ENCODE data around the gene KMT2B. TPM values are rescaled to one million over a fixed set of nuclear protein-coding genes. Genes with fewer than 3 reads are reported as not detected.

The KMT2B gene
- total and polyA plus RNA-seq, 4 donors, result 6.4 to 43.3 (median 35.7) TPM

- ATAC-seq (ENCODE audit: low FRiP score) (peak; percentile 72), DNase-seq (peak; percentile 88 to 96)
- H3K27ac ChIP-seq (ENCODE audit: low read depth in 1 of 2, low read length in 2 of 2), result peak overlapping the region; percentile 86 to 97
- no peaks in the 10 kb centered on the region for H3K27me3 ChIP-seq (ENCODE audit: control insufficient read depth in 1 of 2, insufficient read depth in 2 of 2, low read length in 1 of 2)
- 3% methylated on average over 52 to 74 of the region's 74 CpGs for WGBS, 2 donors
- peaks cover 0 to 3% of the 10 kb centered on the region in 2 donors for H3K36me3 ChIP-seq (ENCODE audit: control insufficient read depth in 1 of 2, insufficient read depth in 2 of 2, low read length in 1 of 2)
- H3K4me1 ChIP-seq (ENCODE audit: control insufficient read depth in 1 of 2, insufficient read depth in 2 of 2, low read length in 2 of 2), result no peaks in the 10 kb centered on the region
- H3K9me3 ChIP-seq (ENCODE audit: control insufficient read depth, low read length), result no peaks in the 10 kb centered on the region
- H3K4me3 ChIP-seq (ENCODE audit: low read length in 2 of 2), result peak overlapping the region; percentile 40 to 55
- intact Hi-C loops (cut with DNase I), result no loop called here
These were observed 38.0 kb downstream of the KMT2B start for GRCh38 chr19:35755550-35756376.

- Histone ChIP-seq H3K4me3 (ENCODE audit: low read length in 2 of 2) (peak within 1 kb of the TSS; percentile 40 to 55), H3K27ac (ENCODE audit: low read depth in 1 of 2, low read length in 2 of 2) (peak within 1 kb of the TSS; percentile 86 to 97), H3K27me3 (ENCODE audit: control insufficient read depth in 1 of 2, insufficient read depth in 2 of 2, low read length in 1 of 2) (no peaks in the 10 kb centered on the region), H3K4me1 (ENCODE audit: control insufficient read depth in 1 of 2, insufficient read depth in 2 of 2, low read length in 2 of 2) (no peaks in the 10 kb centered on the region), H3K36me3 (ENCODE audit: control insufficient read depth in 1 of 2, insufficient read depth in 2 of 2, low read length in 1 of 2) (peaks cover 0 to 3% of the 10 kb centered on the region in 2 donors), H3K9me3 (ENCODE audit: control insufficient read depth, low read length) (no peaks in the 10 kb centered on the region)
- ATAC-seq (ENCODE audit: low FRiP score), result peak; percentile 65
- 2% methylated on average over 39 to 52 of the region's 52 CpGs for WGBS, 2 donors
- intact Hi-C loops (cut with DNase I), result no loop called here
- DNase-seq, result peak; percentile 83 to 94
These were observed 38.8 kb downstream of the KMT2B start, which contains the start of gene HSPB6 for GRCh38 chr19:35756377-35757230. HSPB6 (minus strand) TSS chr19:35757029; CDS start chr19:35757008, 21 bp downstream.

DNA sequence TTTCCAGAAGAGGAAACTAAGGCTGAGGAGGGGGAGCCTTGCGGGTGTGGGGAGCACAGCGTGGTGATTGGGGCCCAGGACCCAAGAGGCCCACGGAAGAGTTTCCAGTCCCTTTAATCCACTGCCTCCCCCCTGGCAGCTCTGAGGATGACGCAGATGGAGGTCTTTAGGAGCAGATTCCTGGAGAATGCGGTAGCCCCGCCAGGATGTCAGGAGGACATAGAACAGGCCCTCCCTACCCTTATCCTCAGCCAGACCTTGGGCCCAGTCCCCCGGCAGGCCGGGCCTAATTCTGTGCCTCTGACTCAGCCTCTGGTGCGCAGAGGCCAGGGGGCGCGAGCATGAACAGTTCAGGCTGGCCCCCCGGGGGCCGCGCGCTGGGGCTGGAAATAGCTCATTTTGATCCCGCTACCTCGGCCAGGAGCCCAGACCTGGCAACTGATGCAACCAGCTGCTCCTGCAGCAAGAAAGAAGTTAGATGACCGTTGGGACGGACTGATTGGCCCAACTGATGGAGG, 39.5 kb downstream of the KMT2B start:
- WGBS, 2 donors, result 0 to 2% methylated on average over 19 of the region's 19 CpGs
- no peaks in the 10 kb centered on the region for H3K27me3 ChIP-seq (ENCODE audit: control insufficient read depth in 1 of 2, insufficient read depth in 2 of 2, low read length in 1 of 2)
- peaks cover 0 to 3% of the 10 kb centered on the region in 2 donors for H3K36me3 ChIP-seq (ENCODE audit: control insufficient read depth in 1 of 2, insufficient read depth in 2 of 2, low read length in 1 of 2)
- ATAC-seq (ENCODE audit: low FRiP score) (peak; percentile 85), DNase-seq (peak; percentile 93 to 94)
- peak overlapping the region; percentile 86 to 97 for H3K27ac ChIP-seq (ENCODE audit: low read depth in 1 of 2, low read length in 2 of 2)
- H3K4me1 ChIP-seq (ENCODE audit: control insufficient read depth in 1 of 2, insufficient read depth in 2 of 2, low read length in 2 of 2), result no peaks in the 10 kb centered on the region
- intact Hi-C loops (cut with DNase I), result no loop called here
- H3K9me3 ChIP-seq (ENCODE audit: control insufficient read depth, low read length), result no peaks in the 10 kb centered on the region
- no peak overlapping the region for H3K4me3 ChIP-seq (ENCODE audit: low read length in 2 of 2)

DNA sequence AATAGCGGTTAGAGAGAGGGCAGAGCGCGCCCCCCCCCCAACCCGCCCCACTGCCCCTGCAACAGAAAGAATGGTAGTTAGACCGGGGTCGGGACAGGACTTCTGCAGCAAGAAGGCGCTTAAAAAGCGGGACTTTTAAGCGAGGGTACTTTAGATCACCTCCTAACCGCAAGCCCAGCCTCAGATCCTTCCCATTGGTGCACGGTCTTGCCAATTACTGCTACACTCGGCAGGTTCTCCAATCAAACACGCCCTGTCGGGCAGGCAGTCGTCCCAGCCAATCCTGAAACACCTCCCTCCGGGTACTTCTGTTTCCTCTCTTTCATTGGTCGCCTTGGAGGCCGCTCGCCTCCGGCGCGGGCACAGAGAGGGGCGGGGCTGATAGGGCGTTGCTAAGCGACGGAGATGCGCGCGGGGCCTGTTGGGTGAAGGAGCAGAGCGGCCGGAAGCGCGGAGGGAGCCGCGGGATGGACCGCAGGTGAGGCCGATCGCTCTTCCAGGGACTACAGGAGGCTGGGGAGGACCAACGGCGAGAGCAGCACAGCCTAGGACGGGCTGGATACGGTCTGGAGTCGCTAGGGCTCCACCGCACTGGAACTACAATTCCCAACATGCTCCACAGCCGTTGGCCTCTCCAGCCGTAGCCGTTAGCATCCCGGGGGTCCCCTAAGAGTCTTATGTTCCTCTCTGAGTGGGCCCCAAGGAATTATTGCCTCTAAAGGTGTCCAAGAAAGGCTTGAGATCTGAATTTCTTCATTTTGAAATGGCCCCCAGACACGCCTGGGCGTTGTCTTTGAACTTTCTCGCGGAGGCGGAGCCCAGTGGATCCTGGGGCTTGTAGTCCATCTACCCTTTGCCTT, 40.2 kb downstream of the KMT2B start, which contains the start of gene PROSER3:
PROSER3 (plus strand) TSS at position 428 of the 860 bp plus-strand sequence; CDS start at position 468, 40 bp downstream.
- intact Hi-C loops (cut with DNase I), result no loop called here
- Histone ChIP-seq H3K9me3 (ENCODE audit: control insufficient read depth, low read length) (no peaks in the 10 kb centered on the region), H3K4me3 (ENCODE audit: low read length in 2 of 2) (peak within 1 kb of the TSS; percentile 64 to 91), H3K4me1 (ENCODE audit: control insufficient read depth in 1 of 2, insufficient read depth in 2 of 2, low read length in 2 of 2) (no peaks in the 10 kb centered on the region), H3K27ac (ENCODE audit: low read depth in 1 of 2, low read length in 2 of 2) (peak within 1 kb of the TSS; percentile 86 to 97), H3K36me3 (ENCODE audit: control insufficient read depth in 1 of 2, insufficient read depth in 2 of 2, low read length in 1 of 2) (no peaks in the 10 kb centered on the region), H3K27me3 (ENCODE audit: control insufficient read depth in 1 of 2, insufficient read depth in 2 of 2, low read length in 1 of 2) (no peaks in the 10 kb centered on the region)
- DNase-seq (peak; percentile 99), ATAC-seq (ENCODE audit: low FRiP score) (peak; percentile 92)
- WGBS, 2 donors, result 0% methylated on average over 51 to 53 of the region's 53 CpGs

DNA sequence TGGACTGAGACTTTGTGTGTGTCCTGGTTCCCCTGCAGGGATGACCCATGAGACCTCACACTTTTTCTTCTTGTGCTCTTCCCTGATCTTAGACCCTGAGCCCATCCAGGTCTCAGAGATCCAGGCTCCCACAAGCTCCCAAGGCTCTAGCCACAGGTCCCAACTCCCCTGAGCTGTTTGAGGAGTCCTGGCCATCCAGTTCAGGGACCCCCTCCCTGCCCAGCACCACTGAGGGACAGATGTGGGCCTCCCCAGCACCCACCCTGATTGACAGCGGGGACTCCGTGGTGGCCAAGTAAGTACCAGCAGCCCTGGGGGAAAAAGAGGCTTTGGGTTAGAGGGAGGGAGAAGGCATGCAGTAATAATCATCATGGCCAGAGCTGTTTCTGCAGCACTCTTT, 41.9 kb downstream of the KMT2B start:
- Histone ChIP-seq H3K36me3 (ENCODE audit: control insufficient read depth in 1 of 2, insufficient read depth in 2 of 2, low read length in 1 of 2) (no peaks in the 10 kb centered on the region), H3K4me3 (ENCODE audit: low read length in 2 of 2) (no peak overlapping the region), H3K27ac (ENCODE audit: low read depth in 1 of 2, low read length in 2 of 2) (no peak overlapping the region), H3K4me1 (ENCODE audit: control insufficient read depth in 1 of 2, insufficient read depth in 2 of 2, low read length in 2 of 2) (no peaks in the 10 kb centered on the region), H3K9me3 (ENCODE audit: control insufficient read depth, low read length) (no peaks in the 10 kb centered on the region), H3K27me3 (ENCODE audit: control insufficient read depth in 1 of 2, insufficient read depth in 2 of 2, low read length in 1 of 2) (no peaks in the 10 kb centered on the region)
- intact Hi-C loops (cut with DNase I), result no loop called here
- 85 to 93% methylated on average over 2 of the region's 2 CpGs for WGBS, 2 donors
- ATAC-seq (ENCODE audit: low FRiP score), result no peak
- peak in 1 of 2 donors; percentile 73 for DNase-seq

DNA sequence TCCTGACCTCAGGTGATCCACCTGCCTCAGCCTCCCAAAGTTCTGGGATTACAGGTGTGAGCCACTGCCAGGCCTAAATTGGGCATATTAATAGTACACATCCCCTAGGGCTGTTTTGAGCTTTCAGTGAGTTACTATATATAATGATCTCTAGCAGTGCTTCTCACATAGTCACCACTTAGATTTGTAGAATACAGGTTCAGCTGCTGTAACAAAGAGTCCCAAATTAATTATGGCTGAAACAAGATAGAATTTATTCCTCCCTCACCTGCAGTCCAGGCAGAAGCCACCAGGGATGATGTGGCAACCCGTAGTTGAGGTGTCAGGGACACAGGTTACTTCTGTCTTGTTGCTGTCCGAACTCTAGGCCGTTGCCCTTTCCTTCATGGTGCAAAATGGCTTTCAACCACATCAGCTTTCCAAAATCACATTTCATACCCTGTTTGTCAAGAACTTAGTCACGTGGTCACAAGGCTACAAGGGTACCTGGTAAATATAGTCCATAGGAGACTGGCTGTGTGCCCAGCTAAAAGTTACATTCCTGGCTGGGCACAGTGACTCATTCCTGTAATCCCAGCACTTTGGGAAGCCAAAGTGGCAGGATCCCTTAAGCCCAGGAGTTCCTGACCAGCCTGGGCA, 43.0 kb downstream of the KMT2B start:
- DNase-seq, result no peak

GRCh38 chr19:35764432-35765315, 46.9 kb downstream of the KMT2B start:
- Histone ChIP-seq H3K27me3 (ENCODE audit: control insufficient read depth in 1 of 2, insufficient read depth in 2 of 2, low read length in 1 of 2) (no peaks in the 10 kb centered on the region), H3K4me1 (ENCODE audit: control insufficient read depth in 1 of 2, insufficient read depth in 2 of 2, low read length in 2 of 2) (no peaks in the 10 kb centered on the region), H3K4me3 (ENCODE audit: low read length in 2 of 2) (no peak overlapping the region), H3K36me3 (ENCODE audit: control insufficient read depth in 1 of 2, insufficient read depth in 2 of 2, low read length in 1 of 2) (no peaks in the 10 kb centered on the region), H3K9me3 (ENCODE audit: control insufficient read depth, low read length) (no peaks in the 10 kb centered on the region), H3K27ac (ENCODE audit: low read depth in 1 of 2, low read length in 2 of 2) (no peak overlapping the region)
- WGBS, 2 donors, result 92 to 94% methylated on average over 17 of the region's 17 CpGs
- intact Hi-C loops (cut with DNase I), result no loop called here
- DNase-seq (no peak), ATAC-seq (ENCODE audit: low FRiP score) (no peak)

More for the DNA sequence above, 43.0 kb downstream of the KMT2B start:
- no peak for ATAC-seq (ENCODE audit: low FRiP score)
- Histone ChIP-seq H3K4me1 (ENCODE audit: control insufficient read depth in 1 of 2, insufficient read depth in 2 of 2, low read length in 2 of 2) (no peaks in the 10 kb centered on the region), H3K27me3 (ENCODE audit: control insufficient read depth in 1 of 2, insufficient read depth in 2 of 2, low read length in 1 of 2) (no peaks in the 10 kb centered on the region), H3K4me3 (ENCODE audit: low read length in 2 of 2) (no peak overlapping the region), H3K9me3 (ENCODE audit: control insufficient read depth, low read length) (no peaks in the 10 kb centered on the region), H3K36me3 (ENCODE audit: control insufficient read depth in 1 of 2, insufficient read depth in 2 of 2, low read length in 1 of 2) (no peaks in the 10 kb centered on the region), H3K27ac (ENCODE audit: low read depth in 1 of 2, low read length in 2 of 2) (no peak overlapping the region)
- intact Hi-C loops (cut with DNase I), result no loop called here
- WGBS, 2 donors, result 74 to 79% methylated on average over 4 of the region's 4 CpGs
